ENCODE results near the gene SLC44A5.
"Not testable (repeated sequence)": the region's sequence is repeated elsewhere in the genome, so short reads cannot be mapped to it uniquely, and the experiment has no call there.

Gene SLC44A5

DNA sequence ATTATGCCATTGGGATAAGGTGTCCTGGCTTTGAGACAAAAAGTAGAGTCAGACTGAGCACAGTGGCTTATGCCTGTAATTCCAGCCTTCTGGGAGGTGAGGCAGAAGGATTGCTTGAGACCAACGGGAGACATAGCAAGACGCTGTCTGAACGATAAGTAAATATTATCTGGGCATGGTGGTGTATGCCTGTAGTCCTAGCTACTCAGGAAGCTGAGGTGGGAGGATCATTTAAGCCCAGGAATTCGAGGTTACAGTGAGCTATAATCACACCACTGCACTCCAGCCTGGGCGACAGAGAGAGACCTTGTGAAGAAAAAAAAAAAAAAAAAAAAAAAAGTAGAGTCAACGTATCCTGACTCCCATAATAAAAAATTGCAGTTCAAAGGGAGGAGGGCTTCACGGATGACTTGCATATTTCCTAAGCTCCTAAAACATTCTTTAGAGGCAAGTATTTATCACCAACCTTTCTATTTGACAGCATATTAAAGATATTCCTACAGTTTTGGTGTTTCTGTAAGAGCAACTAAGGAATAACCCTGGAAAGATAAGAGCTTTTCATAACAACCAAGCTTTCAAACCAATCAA lies 141.2 kb downstream of the SLC44A5 start:
- DNase-seq (ENCODE audit: low spot score): no peak

DNA sequence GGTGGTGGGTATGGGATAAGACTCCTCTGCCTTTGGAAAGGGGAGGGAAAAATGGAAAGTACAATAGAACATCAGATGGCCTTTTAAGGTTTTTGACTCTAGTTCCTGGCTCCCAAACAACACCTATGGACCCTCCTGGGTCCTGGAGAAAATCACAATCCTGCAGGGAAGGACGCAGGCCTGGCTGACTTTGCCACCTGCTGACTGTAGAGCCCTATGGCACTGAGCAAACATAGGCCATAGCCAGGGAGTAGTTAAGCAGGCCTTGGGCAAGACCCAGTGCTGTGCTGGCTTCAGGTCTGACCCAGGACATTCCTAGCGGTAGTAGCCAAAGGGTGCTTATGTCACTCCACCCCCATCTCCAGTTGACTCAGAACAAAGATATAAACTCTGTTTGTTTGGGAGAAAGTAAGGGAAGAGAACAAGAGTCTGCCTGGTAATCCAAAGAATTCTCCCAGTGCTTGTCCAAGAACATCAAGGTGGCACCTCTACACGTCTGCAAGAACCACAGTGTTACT lies 149.0 kb downstream of the SLC44A5 start:
- DNase-seq (ENCODE audit: low spot score): no peak

- no peak for DNase-seq (ENCODE audit: low spot score)
Measured at GRCh38 chr1:75449998-75450397, 160.9 kb downstream of the SLC44A5 start.

DNA sequence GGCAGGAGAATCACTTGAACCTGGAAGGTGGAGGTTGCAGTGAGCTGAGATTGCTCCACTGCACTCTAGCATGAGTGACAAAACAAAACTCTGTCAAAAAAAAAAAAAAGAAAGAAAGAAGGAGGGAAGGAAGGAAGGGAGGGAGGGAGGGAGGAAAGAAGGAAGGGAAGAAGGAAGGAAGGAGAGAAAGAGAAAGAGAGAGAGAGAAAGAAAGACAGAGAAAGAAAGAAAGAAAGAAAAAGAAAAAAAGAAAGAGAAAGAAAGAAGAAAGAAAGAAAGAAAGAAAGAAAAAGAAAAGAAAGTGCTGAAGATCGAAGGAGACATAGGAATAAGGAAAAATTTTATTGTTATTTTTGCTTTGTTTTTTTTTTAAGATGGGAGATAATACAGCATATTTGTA lies 166.7 kb downstream of the SLC44A5 start:
- no peak for DNase-seq (ENCODE audit: low spot score)

DNA sequence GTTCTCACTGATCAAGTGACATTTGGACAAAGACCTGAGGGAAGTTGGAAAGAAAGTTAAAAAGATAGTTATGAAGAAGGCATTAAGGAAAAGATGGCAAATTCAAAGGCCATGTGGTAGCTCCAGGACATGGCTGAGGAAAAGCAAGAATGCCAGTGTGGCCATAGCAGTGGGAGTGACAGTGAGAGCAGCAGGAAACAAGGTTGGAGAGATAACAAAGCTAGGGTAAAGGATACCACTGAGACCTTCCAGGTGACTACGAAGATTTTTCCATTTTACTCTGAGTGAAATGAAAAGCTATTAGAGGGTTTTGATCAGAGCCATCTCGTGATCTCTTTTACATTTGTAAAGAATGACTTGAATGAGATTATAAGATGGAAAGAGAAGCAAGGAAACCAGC lies 170.6 kb downstream of the SLC44A5 start:
- DNase-seq (ENCODE audit: low spot score): no peak

DNA sequence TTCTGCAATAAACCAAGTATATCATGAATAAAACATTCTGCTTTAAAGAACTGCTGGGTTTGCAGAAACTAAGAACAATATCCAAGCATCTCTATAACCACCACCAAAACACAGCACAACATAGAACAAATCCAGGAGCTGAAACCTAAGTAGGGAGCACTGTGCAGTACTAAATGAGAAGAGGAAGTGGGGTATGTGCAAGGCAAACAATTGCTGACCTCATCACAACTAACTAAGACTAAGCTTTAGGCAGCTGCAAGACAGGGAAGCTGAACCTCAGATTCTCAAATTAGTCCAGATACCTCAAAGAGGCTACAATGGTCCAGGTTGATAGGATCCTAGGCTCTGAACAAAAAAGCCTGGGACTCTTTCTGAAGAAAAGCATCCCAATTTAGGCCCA lies 172.6 kb downstream of the SLC44A5 start:
- no peak for DNase-seq (ENCODE audit: low spot score)

DNA sequence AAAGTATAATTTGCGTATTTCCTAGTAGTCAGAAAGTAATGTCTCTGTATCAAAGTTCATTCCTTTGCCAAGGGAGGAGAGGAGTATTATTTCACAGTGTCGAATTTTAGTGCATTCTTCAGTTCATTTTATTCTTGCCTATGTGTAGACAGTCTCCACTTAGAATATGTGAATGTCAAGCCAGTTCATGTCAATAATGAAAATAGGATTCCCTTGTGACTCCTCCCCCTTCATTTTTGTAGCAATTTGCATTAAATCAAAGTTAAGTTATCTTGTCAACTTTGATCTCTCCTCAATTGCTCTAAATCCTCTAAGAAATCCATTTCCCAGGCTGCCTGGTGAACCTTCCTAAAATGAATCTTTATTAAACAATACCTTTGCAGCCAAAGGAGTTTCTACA lies 179.1 kb downstream of the SLC44A5 start:
- no peak for DNase-seq (ENCODE audit: low spot score)

- DNase-seq (ENCODE audit: low spot score): no peak
Measured at GRCh38 chr1:75430526-75430925, 180.4 kb downstream of the SLC44A5 start.

DNA sequence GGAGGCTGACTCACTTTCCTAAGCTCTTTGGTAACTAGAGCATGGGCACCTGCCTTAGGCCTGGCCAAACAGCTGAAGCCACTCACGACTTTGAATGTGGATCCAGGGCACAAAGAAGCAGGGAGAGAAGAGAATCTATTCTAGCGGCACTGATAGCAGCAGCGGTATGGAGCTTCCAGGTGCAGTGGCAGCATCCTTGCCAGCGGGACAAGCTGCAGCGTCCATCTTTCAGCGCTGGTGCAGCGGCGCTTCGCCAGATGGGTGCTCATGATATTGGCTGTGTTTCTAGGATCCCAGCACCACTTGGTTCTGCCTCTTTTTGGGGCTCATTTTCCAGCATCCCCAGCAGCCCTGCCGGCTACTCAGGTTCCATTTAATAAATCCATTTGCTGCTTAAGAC lies 184.2 kb downstream of the SLC44A5 start:
- DNase-seq (ENCODE audit: low spot score): no peak

GRCh38 chr1:75425001-75425650 lies 185.8 kb downstream of the SLC44A5 start:
- no peak for DNase-seq (ENCODE audit: low spot score)

- DNase-seq (ENCODE audit: low spot score): peak; percentile 97
Measured at GRCh38 chr1:75423616-75424015, 187.3 kb downstream of the SLC44A5 start.

DNA sequence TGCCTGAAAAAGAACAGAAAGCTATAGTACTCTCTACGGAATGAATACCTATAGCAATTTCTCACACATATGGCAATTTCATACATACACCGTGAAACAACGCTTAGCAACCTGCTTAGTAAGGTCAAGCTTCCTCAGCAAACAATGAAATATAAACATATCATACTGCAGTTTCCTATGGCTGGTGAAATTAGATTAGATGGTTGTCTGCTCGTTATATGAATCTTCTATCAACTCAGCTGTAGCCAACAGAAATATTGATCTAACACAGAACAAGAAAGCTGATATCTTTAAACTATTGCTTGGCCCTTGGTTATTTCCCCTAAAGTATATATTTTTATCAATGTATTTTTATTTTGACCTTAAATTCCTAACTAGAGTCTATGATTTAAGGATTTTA lies 187.8 kb downstream of the SLC44A5 start:
- DNase-seq (ENCODE audit: low spot score): peak; percentile 78

DNA sequence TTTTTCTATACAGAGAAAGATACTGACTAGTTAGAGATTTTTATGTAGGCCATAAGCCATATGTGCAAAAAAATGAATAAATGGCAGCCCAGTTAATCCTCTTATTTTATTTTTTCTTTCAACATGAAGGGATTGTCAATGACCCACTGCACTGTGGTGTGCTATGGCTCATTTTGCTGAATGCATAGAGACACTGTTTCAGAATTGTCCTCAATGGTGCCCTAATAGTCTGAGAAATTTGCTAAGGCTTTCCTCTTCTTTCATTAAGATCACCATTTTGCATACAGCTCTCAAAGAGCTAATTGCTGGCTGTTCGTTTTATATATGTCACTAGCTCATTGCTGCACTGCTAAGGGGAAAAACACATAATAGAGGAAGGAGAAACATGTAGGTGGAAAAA lies 189.5 kb downstream of the SLC44A5 start:
- DNase-seq (ENCODE audit: low spot score): no peak

DNA sequence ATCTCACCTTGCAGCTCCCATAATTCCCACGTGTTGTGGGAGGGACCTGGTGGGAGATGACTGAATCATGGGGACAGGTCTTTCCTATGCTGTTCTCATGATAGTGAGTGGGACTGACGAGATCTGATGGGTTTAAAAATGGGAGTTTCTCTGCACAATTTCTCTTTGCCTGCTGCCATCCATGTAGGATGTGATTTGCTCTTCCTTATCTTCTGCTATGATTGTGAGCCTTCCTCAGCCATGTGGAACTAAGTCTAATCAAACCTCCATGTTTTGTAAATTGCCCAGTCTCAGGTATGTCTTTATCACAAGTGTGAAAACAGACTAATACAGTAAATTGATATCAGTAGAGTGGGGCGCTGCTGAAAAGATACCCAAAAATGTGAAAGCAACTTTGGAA lies 195.7 kb downstream of the SLC44A5 start:
- no peak for DNase-seq (ENCODE audit: low spot score)

DNA sequence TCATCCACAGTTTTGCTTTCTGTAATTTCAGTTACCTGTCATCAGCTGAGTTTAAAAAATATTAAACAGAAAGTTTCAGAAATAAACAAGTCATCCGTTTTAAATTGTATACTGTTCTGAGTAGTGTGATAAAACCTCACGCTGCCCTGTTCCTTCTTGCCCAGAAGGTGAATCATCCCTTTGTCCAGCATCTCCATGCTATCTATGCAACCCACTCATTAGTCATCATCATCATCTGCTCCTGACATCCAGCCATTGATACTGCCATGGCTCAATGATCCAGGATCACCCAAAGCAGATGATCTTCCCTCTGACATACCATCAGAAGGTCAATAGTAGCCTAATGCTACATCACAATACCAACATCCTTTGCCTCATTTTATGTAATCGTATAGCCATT lies 198.3 kb downstream of the SLC44A5 start:
- DNase-seq (ENCODE audit: low spot score): no peak

DNA sequence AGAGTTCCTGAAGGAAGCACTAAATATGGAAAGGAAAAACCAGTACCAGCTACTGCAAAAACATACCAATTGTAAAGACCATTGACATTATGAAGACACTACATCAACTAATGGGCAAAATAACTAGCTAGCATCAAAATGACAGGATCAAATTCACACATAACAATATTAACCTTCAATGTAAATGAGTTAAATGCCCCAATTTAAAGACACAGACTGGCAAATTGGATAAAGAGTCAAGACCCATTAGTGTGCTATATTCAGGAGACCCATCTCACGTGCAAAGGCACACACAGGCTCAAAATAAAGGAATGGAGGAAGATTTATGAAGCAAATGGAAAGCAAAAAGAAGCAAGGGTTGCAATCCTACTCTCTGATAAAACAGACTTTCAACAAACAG lies 206.2 kb downstream of the SLC44A5 start:
- DNase-seq (ENCODE audit: low spot score): peak; percentile 92

- not testable (repeated sequence) for DNase-seq (ENCODE audit: low spot score)
Measured at GRCh38 chr1:75403147-75403646, 207.7 kb downstream of the SLC44A5 start.

- DNase-seq (ENCODE audit: low spot score): no peak
Measured at GRCh38 chr1:75400716-75401115, 210.2 kb downstream of the SLC44A5 start.

DNA sequence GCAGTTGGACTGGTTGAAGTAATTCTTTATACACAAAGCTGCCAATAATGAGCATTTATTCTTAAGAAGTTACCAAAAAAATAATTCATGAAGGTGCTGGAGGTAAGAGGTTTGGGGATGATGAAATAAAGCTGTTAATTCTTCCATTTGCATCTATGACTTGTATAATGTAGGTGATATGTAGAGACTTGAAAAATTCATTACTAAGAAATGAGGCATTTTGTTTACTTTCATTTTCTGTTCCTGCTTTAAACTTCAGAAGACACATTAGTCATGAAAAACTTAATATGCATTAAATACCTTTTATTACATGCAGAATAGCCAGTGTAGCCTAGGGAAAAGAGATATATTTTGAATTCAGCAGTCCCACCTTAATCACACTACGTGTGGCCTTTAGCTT lies 214.2 kb downstream of the SLC44A5 start:
- DNase-seq (ENCODE audit: low spot score): no peak

- no peak for DNase-seq (ENCODE audit: low spot score)
Measured at GRCh38 chr1:75396260-75396659, 214.7 kb downstream of the SLC44A5 start.

DNA sequence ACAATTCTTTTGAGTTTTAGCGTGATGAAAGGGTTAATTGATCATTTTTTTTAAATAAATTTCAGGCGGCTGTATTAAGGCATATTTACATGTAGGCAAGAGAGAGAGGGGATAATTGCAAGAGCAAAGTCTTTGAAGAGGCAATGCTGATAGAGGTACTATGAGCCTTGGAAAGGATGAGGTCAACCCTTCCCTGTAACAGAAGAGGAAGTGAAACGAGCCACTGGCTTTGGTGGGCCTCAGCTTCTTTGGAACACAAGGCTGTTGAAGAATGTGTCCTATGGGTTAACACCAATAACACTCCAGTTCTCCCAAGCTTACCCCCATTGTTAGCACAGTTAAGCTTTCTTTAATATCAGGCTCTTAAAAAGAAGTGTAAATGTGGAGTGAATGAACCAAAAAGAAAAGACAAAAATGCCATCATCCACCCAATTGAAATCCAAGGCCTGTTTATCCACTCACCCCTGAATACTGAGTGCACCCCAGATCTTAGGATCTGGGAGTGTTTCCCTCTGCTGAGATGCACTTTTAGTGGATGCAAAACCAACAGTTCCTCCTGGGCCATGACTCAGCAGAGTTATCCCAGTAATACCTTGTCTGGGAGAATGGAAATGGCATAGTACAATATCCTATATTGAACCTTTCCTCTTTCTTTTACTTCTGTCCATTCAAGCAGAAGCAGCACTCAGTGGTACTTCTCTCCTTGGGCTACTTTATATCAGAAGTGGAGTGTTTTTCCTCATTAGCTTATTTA lies 216.4 kb downstream of the SLC44A5 start:
- no peak for DNase-seq (ENCODE audit: low spot score)

DNA sequence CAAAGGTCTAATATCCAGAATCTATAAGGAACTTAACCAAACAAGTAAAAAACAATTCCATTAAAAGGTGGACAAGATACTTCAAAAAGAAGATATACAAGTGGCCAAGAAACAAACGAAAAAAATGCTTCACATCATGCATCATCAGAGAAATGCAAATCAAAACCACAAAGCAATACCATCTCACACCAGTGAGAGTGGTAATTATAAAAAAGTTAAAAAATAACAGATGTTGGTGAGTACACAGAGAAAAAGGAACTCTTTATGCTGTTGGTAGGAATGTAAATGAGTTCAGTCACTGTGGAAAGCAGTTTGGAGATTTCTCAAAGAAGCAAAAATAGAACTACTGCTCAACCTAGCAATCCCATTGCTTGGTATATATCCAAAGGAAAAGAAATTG lies 218.6 kb downstream of the SLC44A5 start:
- no peak for DNase-seq (ENCODE audit: low spot score)

Measured in SK-N-DZ (cell line).